ENCODE measurements around the gene SARS2.
A peak's percentile ranks its signal among the peaks of the same experiment; 100 is the strongest.
"Not testable (repeated sequence)": the region's sequence is repeated elsewhere in the genome, so short reads cannot be mapped to it uniquely, and the experiment has no call there.

Gene SARS2

GRCh38 chr19:38929929-38930775 lies at the start of gene SARS2:
Gene SARS2 (minus strand): TSS chr19:38930763. CDS start chr19:38930736, 27 bp downstream.
- peak; percentile 80 for DNase-seq (ENCODE audit: low read depth)

- no peak for DNase-seq (ENCODE audit: low read depth)
Measured at GRCh38 chr19:38979812-38980211, 49.2 kb upstream of the SARS2 start.

GRCh38 chr19:38978326-38978689 lies 47.7 kb upstream of the SARS2 start:
- no peak for DNase-seq (ENCODE audit: low read depth)

- DNase-seq (ENCODE audit: low read depth) = peak; percentile 11
Measured at GRCh38 chr19:38977445-38978325, 47.1 kb upstream of the SARS2 start.

GRCh38 chr19:38975861-38976271 lies 45.3 kb upstream of the SARS2 start:
- DNase-seq (ENCODE audit: low read depth) = no peak

- DNase-seq (ENCODE audit: low read depth) = no peak
Measured at GRCh38 chr19:38975214-38975860, 44.8 kb upstream of the SARS2 start, which contains the start of gene FBXO17. Gene FBXO17 (minus strand): TSS chr19:38975742. CDS start chr19:38950319, 25,423 bp downstream.

- DNase-seq (ENCODE audit: low read depth) = no peak
Measured at GRCh38 chr19:38974624-38975213, 44.2 kb upstream of the SARS2 start.

- no peak for DNase-seq (ENCODE audit: low read depth)
Measured at GRCh38 chr19:38971672-38972071, 41.1 kb upstream of the SARS2 start.

- no peak for DNase-seq (ENCODE audit: low read depth)
Measured at GRCh38 chr19:38970664-38971532, 40.3 kb upstream of the SARS2 start.

- DNase-seq (ENCODE audit: low read depth) = not testable (repeated sequence)
Measured at GRCh38 chr19:38966149-38966548, 35.6 kb upstream of the SARS2 start.

GRCh38 chr19:38964738-38965137 lies 34.2 kb upstream of the SARS2 start:
- no peak for DNase-seq (ENCODE audit: low read depth)

GRCh38 chr19:38959618-38960017 lies 29.1 kb upstream of the SARS2 start:
- no peak for DNase-seq (ENCODE audit: low read depth)

GRCh38 chr19:38958301-38958700 lies 27.7 kb upstream of the SARS2 start:
- DNase-seq (ENCODE audit: low read depth) = no peak

- DNase-seq (ENCODE audit: low read depth) = no peak
Measured at GRCh38 chr19:38956264-38956663, 25.7 kb upstream of the SARS2 start.

- DNase-seq (ENCODE audit: low read depth) = no peak
Measured at GRCh38 chr19:38953677-38954076, 23.1 kb upstream of the SARS2 start.

- DNase-seq (ENCODE audit: low read depth) = no peak
Measured at GRCh38 chr19:38952395-38953165, 22.0 kb upstream of the SARS2 start.

GRCh38 chr19:38951187-38951586 lies 20.6 kb upstream of the SARS2 start:
- DNase-seq (ENCODE audit: low read depth) = no peak

- peak; percentile 79 for DNase-seq (ENCODE audit: low read depth)
Measured at GRCh38 chr19:38949580-38950367, 19.2 kb upstream of the SARS2 start.

Data from stimulated activated CD8-positive, alpha-beta memory T cell treated with anti-CD3 and anti-CD28 coated beads, Interleukin-4, amount 100 ng/mL, for 24 hours (primary cell).